CD14-positive monocyte (primary cell): Measurements from ENCODE around the gene TMEM225B. TPM values are rescaled to one million over a fixed set of nuclear protein-coding genes. Genes with fewer than 3 reads are reported as not detected.

ENCODE experiments used
- DNase-seq, 3 donors: peaks; one replicate each; pipeline ENCODE4 v3.0.0-alpha.2; 2011 to 2022
- H2AFZ ChIP-seq: 2 replicates; pipeline ENCODE4 v1.6.0; 2012; ENCODE audit warnings: mild to moderate bottlenecking, low read depth, low read length, inconsistent platforms; ENCODE audit not compliant: insufficient read depth, poor library complexity, severe bottlenecking
- H3K27ac ChIP-seq, 2 donors: 1 replicate in 1 of 2; 2 replicates in 1 of 2; pipeline ENCODE4 v1.5.1; 2012 to 2013; ENCODE audit warnings: low read length in 2 of 2, control low read depth in 1 of 2, inconsistent platforms in 1 of 2, low read depth in 1 of 2, mild to moderate bottlenecking in 1 of 2
- H3K27me3 ChIP-seq, 2 donors: one replicate each; pipeline versions ENCODE4 v1.6.0 to v1.6.1; 2011 to 2013; ENCODE audit warnings: low read length in 2 of 2; ENCODE audit not compliant: control insufficient read depth in 2 of 2, insufficient read depth in 2 of 2
- H3K36me3 ChIP-seq, 2 donors: replicated peaks in 1 of 2; 1 replicate in 1 of 2; 2 replicates in 1 of 2; pipeline versions ENCODE4 v1.5.1 to v1.6.1; 2012 to 2013; ENCODE audit warnings: low read length in 2 of 2, control low read depth in 1 of 2, inconsistent platforms in 1 of 2, mild to moderate bottlenecking in 1 of 2; ENCODE audit not compliant: insufficient read depth in 2 of 2, control insufficient read depth in 1 of 2
- H3K4me1 ChIP-seq, 2 donors: 1 replicate in 1 of 2; 2 replicates in 1 of 2; pipeline versions ENCODE4 v1.5.1 to v1.6.1; 2012 to 2013; ENCODE audit warnings: low read length in 2 of 2, control low read depth in 1 of 2, inconsistent platforms in 1 of 2, mild to moderate bottlenecking in 1 of 2, moderate library complexity in 1 of 2; ENCODE audit not compliant: insufficient read depth in 2 of 2, control insufficient read depth in 1 of 2
- H3K4me2 ChIP-seq: replicated peaks from 2 replicates; pipeline ENCODE3; 2012; ENCODE audit warnings: low read length, moderate library complexity, mild to moderate bottlenecking; ENCODE audit not compliant: poor library complexity, severe bottlenecking; ENCODE audit errors: extremely low read depth
- H3K4me3 ChIP-seq, 3 experiments: fragments of 200-600 bp in 1 of 3; sonication (generic) in 1 of 3; replicated peaks in 1 of 3; 1 replicate in 2 of 3; 2 replicates in 1 of 3; pipeline ENCODE4 v1.5.1; 2011 to 2013; ENCODE audit warnings: low read length in 3 of 3, mild to moderate bottlenecking in 3 of 3, control low read depth in 2 of 3, low read depth in 2 of 3, inconsistent platforms in 1 of 3, moderate library complexity in 1 of 3
- H3K79me2 ChIP-seq: 2 replicates; pipeline ENCODE4 v1.6.0; 2012; ENCODE audit warnings: mild to moderate bottlenecking, control low read depth, inconsistent platforms, low read length, moderate library complexity; ENCODE audit not compliant: insufficient read depth
- H3K9ac ChIP-seq: 2 replicates; pipeline ENCODE4 v1.6.0; 2017; ENCODE audit warnings: low read length, mild to moderate bottlenecking; ENCODE audit not compliant: insufficient read depth, poor library complexity, severe bottlenecking
- H3K9me3 ChIP-seq, 2 donors: replicated peaks in 1 of 2; 1 replicate in 1 of 2; 2 replicates in 1 of 2; pipeline versions ENCODE4 v1.5.1 to v1.6.1; 2012 to 2013; ENCODE audit warnings: low read length in 2 of 2, control low read depth in 1 of 2; ENCODE audit not compliant: control insufficient read depth in 1 of 2, insufficient read depth in 1 of 2
- H4K20me1 ChIP-seq: 2 replicates; pipeline ENCODE4 v1.6.0; 2012; ENCODE audit warnings: mild to moderate bottlenecking, low read length, control low read depth, moderate library complexity; ENCODE audit not compliant: insufficient read depth
- H3K27ac Mint-ChIP-seq, 7 donors: one replicate each; pipeline ENCODE4 v1.8.0; 2020; ENCODE audit warnings: mild to moderate bottlenecking in 7 of 7, mixed read lengths in 7 of 7, moderate library complexity in 6 of 7, inconsistent platforms in 2 of 7
- H3K27me3 Mint-ChIP-seq, 3 donors: one replicate each; pipeline ENCODE4 v1.8.0; 2021 to 2022; ENCODE audit warnings: low read depth in 3 of 3, mild to moderate bottlenecking in 3 of 3, mixed read lengths in 3 of 3, moderate library complexity in 3 of 3, inconsistent platforms in 1 of 3
- H3K36me3 Mint-ChIP-seq, 2 donors: one replicate each; pipeline ENCODE4 v1.8.0; 2020; ENCODE audit warnings: mixed read lengths in 2 of 2, inconsistent platforms in 1 of 2, mild to moderate bottlenecking in 1 of 2
- H3K4me1 Mint-ChIP-seq: one replicate; pipeline ENCODE4 v1.8.0; 2020; ENCODE audit warnings: mild to moderate bottlenecking, mixed read lengths
- H3K4me3 Mint-ChIP-seq, 2 donors: one replicate each; pipeline ENCODE4 v1.8.0; 2020; ENCODE audit warnings: mild to moderate bottlenecking in 2 of 2, mixed read lengths in 2 of 2, moderate library complexity in 1 of 2
- H3K9me3 Mint-ChIP-seq, 7 donors: one replicate each; pipeline ENCODE4 v1.8.0; 2020 to 2022; ENCODE audit warnings: mixed read lengths in 7 of 7, mild to moderate bottlenecking in 6 of 7, moderate library complexity in 6 of 7, inconsistent platforms in 2 of 7
- CTCF ChIP-seq: fragments of 200-600 bp; IDR thresholded peaks from one replicate; pipeline ENCODE4 v1.8.0; 2022; ENCODE audit warnings: antibody characterized with exemption, mild to moderate bottlenecking
- WGBS: methylation state at CpG from one replicate; pipeline ENCODE4 v1.1.5; 2013; ENCODE audit warnings: missing lambda C conversion rate; ENCODE audit not compliant: insufficient coverage; 5-methylcytosine and 5-hydroxymethylcytosine counted together
- intact Hi-C, 2 donors: fragments of 100-400 bp; cut with micrococcal nuclease; formaldehyde crosslinking; loops; one replicate each; pipeline versions ENCODE4 v1.15.0 to v1.15.1; 2023
- polyA plus RNA-seq, 3 donors: library from polyadenylated mRNA; depleted of rRNA in 1 of 3; unstranded in 2 of 3; stranded (reverse) in 1 of 3; fragments of 300-500 nt in 2 of 3; fragments of >200 nt in 1 of 3; fragmentation: Illumina TruSeq in 2 of 3; gene quantifications; 1 replicate in 2 of 3; 2 replicates in 1 of 3; pipeline ENCODE4 v1.2.3, GENCODE V29; 2012 to 2021

The TMEM225B gene
- polyA plus RNA-seq, 3 donors: 0.20 to 0.23 TPM; not detected in 1

- H3K4me2 ChIP-seq: no peak overlapping the region
- H3K4me3 Mint-ChIP-seq: no peak overlapping the region
- H3K27me3 ChIP-seq: no peaks in the 10 kb centered on the region
- intact Hi-C loops: no loop called here
- H3K9me3 Mint-ChIP-seq: no peaks in the 10 kb centered on the region
- H3K9me3 ChIP-seq: no peaks in the 10 kb centered on the region
- H2AFZ ChIP-seq: no peak overlapping the region
- peaks cover 78 to 93% of the 10 kb centered on the region in 2 donors for H3K36me3 ChIP-seq
- no peak overlapping the region for H3K27ac Mint-ChIP-seq
- peaks cover 80 to 82% of the 10 kb centered on the region in 2 donors for H3K36me3 Mint-ChIP-seq
- WGBS: no CpG with 5 or more reads among the region's 11 CpGs
- no peak overlapping the region for H3K27ac ChIP-seq
- peaks cover 19 to 23% of the 10 kb centered on the region in 2 donors for H3K4me1 ChIP-seq
- peaks cover 0 to 7% (median 0%) of the 10 kb centered on the region in 3 donors for H3K27me3 Mint-ChIP-seq
- peaks cover 16% of the 10 kb centered on the region for H4K20me1 ChIP-seq
- no peak overlapping the region for H3K4me3 ChIP-seq
- peaks cover 31% of the 10 kb centered on the region for H3K4me1 Mint-ChIP-seq
- H3K79me2 ChIP-seq: no peaks in the 10 kb centered on the region
- DNase-seq: no peak
- no peak overlapping the region for H3K9ac ChIP-seq
- no peak for TF ChIP-seq CTCF
Measured at GRCh38 chr7:99627513-99627912, 29.4 kb downstream of the TMEM225B start.

- Histone ChIP-seq H4K20me1 (peaks cover 16% of the 10 kb centered on the region), H3K4me3 (no peak overlapping the region), H3K4me1 (peaks cover 25 to 33% of the 10 kb centered on the region in 2 donors), H3K27ac (no peak overlapping the region), H3K9ac (no peak overlapping the region), H3K36me3 (peaks cover 69 to 92% of the 10 kb centered on the region in 2 donors), H2AFZ (no peak overlapping the region), H3K27me3 (no peaks in the 10 kb centered on the region), H3K4me2 (no peak overlapping the region), H3K79me2 (peaks cover 2% of the 10 kb centered on the region), H3K9me3 (no peaks in the 10 kb centered on the region)
- no peak for DNase-seq
- Mint-ChIP-seq H3K9me3 (no peaks in the 10 kb centered on the region), H3K4me1 (peaks cover 40% of the 10 kb centered on the region), H3K27me3 (peaks cover 0 to 4% (median 0%) of the 10 kb centered on the region in 3 donors), H3K27ac (peak overlapping the region in 6 of 7 donors; percentile 3 to 65 (median 30)), H3K36me3 (peaks cover 68 to 72% of the 10 kb centered on the region in 2 donors), H3K4me3 (no peak overlapping the region)
- no peak for TF ChIP-seq CTCF
- 82% methylated on average over 5 of the region's 14 CpGs for WGBS
- intact Hi-C loops: no loop called here
Measured at GRCh38 chr7:99628471-99629465, 30.7 kb downstream of the TMEM225B start.
